ENCODE data around the gene TMEM178B. TPM values are rescaled to one million over a fixed set of nuclear protein-coding genes. Genes with fewer than 3 reads are reported as not detected.

The TMEM178B gene
- 0.02 and 0.11 TPM in 2 replicates for total RNA-seq (2022)
- percentile 12 among the genes with signal in this experiment for Bru-seq, nascent RNA
- BruChase-seq, experiment 1, labeled RNA remaining after a 2-hour chase: percentile 12 among the genes with signal in this experiment
- BruChase-seq, experiment 2, labeled RNA remaining after a 6-hour chase: percentile 7 among the genes with signal in this experiment
- long read RNA-seq: 0 reads

DNA sequence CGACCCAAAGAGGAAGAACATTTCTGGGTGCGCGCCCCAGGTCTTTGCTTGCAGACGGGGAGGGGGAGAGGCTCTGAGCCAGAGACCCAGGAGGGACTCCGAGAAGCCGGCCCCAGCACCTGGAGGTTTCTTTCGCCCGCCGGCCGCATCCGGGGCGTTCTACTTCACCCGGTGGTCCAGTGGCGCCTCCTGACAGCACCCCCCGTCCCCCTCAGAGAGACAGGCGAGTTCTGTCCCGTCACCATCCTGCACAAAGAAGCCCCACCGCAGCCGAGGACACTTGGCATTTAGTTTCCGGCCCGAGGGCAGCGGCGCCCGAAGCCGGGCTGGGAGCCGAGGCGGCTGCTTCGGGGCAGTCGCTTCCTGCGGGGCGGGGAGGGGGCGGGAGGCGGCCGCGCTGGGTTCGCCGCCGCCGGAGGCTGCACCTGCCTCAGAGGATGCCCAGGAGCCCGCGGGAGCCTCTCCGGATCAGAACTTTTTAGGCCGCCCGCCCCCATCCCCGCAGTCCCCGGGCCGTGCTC, at the start of gene TMEM178B:
TSS of gene TMEM178B (plus strand) at position 424 of the 521 bp plus-strand sequence.
- H3K4me1 Mint-ChIP-seq (ENCODE audit: low read depth, unreplicated experiment): no peaks in the 10 kb centered on the region
- intact Hi-C loops (cut with micrococcal nuclease; ENCODE audit: unreplicated experiment): loop anchor here (5.0 kb wide), 1 partner anchor 159 kb away; no protein-coding TSS in a partner anchor

GRCh38 chr7:141024668-141025067, 49.2 kb upstream of the TMEM178B start:
- intact Hi-C loops (cut with micrococcal nuclease; ENCODE audit: unreplicated experiment): no loop called here
- Histone ChIP-seq H3K4me1 (no peaks in the 10 kb centered on the region), H3K36me3 (ENCODE audit: control insufficient read depth, insufficient read depth, low read length) (no peaks in the 10 kb centered on the region), H3K9me3 (peaks cover 27% of the 10 kb centered on the region), H3K4me3 (ENCODE audit: low read depth, low read length) (no peak overlapping the region), H3K27me3 (replicated peaks; ENCODE audit: control insufficient read depth, insufficient read depth, low read length) (no peaks in the 10 kb centered on the region)
- Mint-ChIP-seq H3K4me3 (ENCODE audit: unreplicated experiment) (no peak overlapping the region), H3K4me1 (ENCODE audit: low read depth, unreplicated experiment) (no peaks in the 10 kb centered on the region), H3K9me3 (ENCODE audit: unreplicated experiment) (peaks cover 45% of the 10 kb centered on the region), H3K27ac (ENCODE audit: unreplicated experiment) (no peak overlapping the region), H3K27me3 (ENCODE audit: insufficient read depth, unreplicated experiment) (peaks cover 12% of the 10 kb centered on the region), H3K36me3 (ENCODE audit: insufficient read depth, unreplicated experiment) (no peaks in the 10 kb centered on the region)
- ChIA-PET POLR2A (no interaction called here), CTCF (no interaction called here)
- no peak for DNase-seq
- TF ChIP-seq CTCF (IDR thresholded peaks at IDR 0.05; ENCODE audit: insufficient read depth in 1 of 2, low read depth in 1 of 2, low read length in 1 of 2, severe bottlenecking in 1 of 2, unreplicated experiment in 1 of 2): no peak
- BruUV-seq (replicated peaks): no TSS peak

More for the DNA sequence above, at the start of gene TMEM178B:
- ChIA-PET POLR2A (no interaction called here), CTCF (no interaction called here)
- BruUV-seq (replicated peaks): no TSS peak
- peaks cover 4% of the 10 kb centered on the region for H3K27me3 Mint-ChIP-seq (ENCODE audit: insufficient read depth, unreplicated experiment)
- H3K27me3 ChIP-seq (replicated peaks; ENCODE audit: control insufficient read depth, insufficient read depth, low read length): no peaks in the 10 kb centered on the region
- H3K27ac Mint-ChIP-seq (ENCODE audit: unreplicated experiment): no peak within 1 kb of the TSS
- no peak for DNase-seq
- H3K36me3 Mint-ChIP-seq (ENCODE audit: insufficient read depth, unreplicated experiment): no peaks in the 10 kb centered on the region
- no peak for TF ChIP-seq CTCF (IDR thresholded peaks at IDR 0.05; ENCODE audit: insufficient read depth in 1 of 2, low read depth in 1 of 2, low read length in 1 of 2, severe bottlenecking in 1 of 2, unreplicated experiment in 1 of 2)
- H3K4me3 ChIP-seq (ENCODE audit: low read depth, low read length): no peak within 1 kb of the TSS
- H3K36me3 ChIP-seq (ENCODE audit: control insufficient read depth, insufficient read depth, low read length): no peaks in the 10 kb centered on the region
- H3K9me3 Mint-ChIP-seq (ENCODE audit: unreplicated experiment): no peaks in the 10 kb centered on the region
- no peaks in the 10 kb centered on the region for H3K9me3 ChIP-seq
- H3K4me1 ChIP-seq: no peaks in the 10 kb centered on the region
- no peak within 1 kb of the TSS for H3K4me3 Mint-ChIP-seq (ENCODE audit: unreplicated experiment)

- Mint-ChIP-seq H3K27me3 (ENCODE audit: insufficient read depth, unreplicated experiment) (peaks cover 12% of the 10 kb centered on the region), H3K9me3 (ENCODE audit: unreplicated experiment) (peaks cover 48% of the 10 kb centered on the region), H3K27ac (ENCODE audit: unreplicated experiment) (no peak overlapping the region), H3K4me3 (ENCODE audit: unreplicated experiment) (no peak overlapping the region), H3K36me3 (ENCODE audit: insufficient read depth, unreplicated experiment) (no peaks in the 10 kb centered on the region), H3K4me1 (ENCODE audit: low read depth, unreplicated experiment) (no peaks in the 10 kb centered on the region)
- no peak for TF ChIP-seq CTCF (IDR thresholded peaks at IDR 0.05; ENCODE audit: insufficient read depth in 1 of 2, low read depth in 1 of 2, low read length in 1 of 2, severe bottlenecking in 1 of 2, unreplicated experiment in 1 of 2)
- CTCF ChIA-PET: no interaction called here
- intact Hi-C loops (cut with micrococcal nuclease; ENCODE audit: unreplicated experiment): no loop called here
- H3K4me1 ChIP-seq: peaks cover 4% of the 10 kb centered on the region
- no peaks in the 10 kb centered on the region for H3K27me3 ChIP-seq (replicated peaks; ENCODE audit: control insufficient read depth, insufficient read depth, low read length)
- H3K4me3 ChIP-seq (ENCODE audit: low read depth, low read length): no peak overlapping the region
- peaks cover 34% of the 10 kb centered on the region for H3K9me3 ChIP-seq
- no peaks in the 10 kb centered on the region for H3K36me3 ChIP-seq (ENCODE audit: control insufficient read depth, insufficient read depth, low read length)
- no peak for DNase-seq
- BruUV-seq (replicated peaks): no TSS peak
- POLR2A ChIA-PET: no interaction called here
Observed at GRCh38 chr7:141027043-141027442, 46.8 kb upstream of the TMEM178B start.

Measured in Caco-2 (cell line).